ENCODE measurements around the gene CD53. TPM values are rescaled to one million over a fixed set of nuclear protein-coding genes. Genes with fewer than 3 reads are reported as not detected.

The CD53 gene
- total and polyA plus RNA-seq, 3 donors from 2014 or later = 2.0 to 22.4 (median 9.5) TPM

GRCh38 chr1:110912784-110913183 is 39.8 kb downstream of the CD53 start:
- TF ChIP-seq POLR2A (IDR thresholded peaks at IDR 0.05) = no peak
- no peak for TF ChIP-seq CTCF (IDR thresholded peaks at IDR 0.05)
- Histone ChIP-seq H3K4me1 (no peaks in the 10 kb centered on the region), H3K27me3 (no peaks in the 10 kb centered on the region), H3K36me3 (ENCODE audit: low read depth, missing control alignments) (no peaks in the 10 kb centered on the region), H3K9me3 (no peaks in the 10 kb centered on the region), H3K4me3 (no peak overlapping the region), H3K27ac (no peak overlapping the region)
- DNase-seq = no peak
- intact Hi-C loops (cut with DNase I; ENCODE audit: low total_unique reads) = no loop called here

- H3K4me1 ChIP-seq = no peaks in the 10 kb centered on the region
- WGBS, 2 donors = 80 to 82% methylated on average over 3 of the region's 3 CpGs
- no peak for TF ChIP-seq CTCF (IDR thresholded peaks at IDR 0.05)
- no peak for TF ChIP-seq POLR2A (IDR thresholded peaks at IDR 0.05)
- H3K27me3 ChIP-seq = no peaks in the 10 kb centered on the region
- no peaks in the 10 kb centered on the region for H3K9me3 ChIP-seq
- intact Hi-C loops (cut with DNase I; ENCODE audit: low total_unique reads) = no loop called here
- no peak for DNase-seq
- no peak overlapping the region for H3K4me3 ChIP-seq
- H3K27ac ChIP-seq = no peak overlapping the region
- H3K36me3 ChIP-seq (ENCODE audit: low read depth, missing control alignments) = no peaks in the 10 kb centered on the region
These were observed 41.7 kb downstream of the CD53 start for GRCh38 chr1:110914676-110915075.

- 39 to 46% methylated on average over 2 of the region's 2 CpGs for WGBS, 2 donors
- peak overlapping the region; percentile 1 to 37 for H3K27ac ChIP-seq
These were observed 42.9 kb downstream of the CD53 start for GRCh38 chr1:110915804-110916203.

GRCh38 chr1:110916274-110916668 is 43.3 kb downstream of the CD53 start:
- H3K4me3 ChIP-seq = no peak overlapping the region
- no peaks in the 10 kb centered on the region for H3K9me3 ChIP-seq
- H3K27ac ChIP-seq = no peak overlapping the region
- H3K27me3 ChIP-seq = no peaks in the 10 kb centered on the region
- intact Hi-C loops (cut with DNase I; ENCODE audit: low total_unique reads) = no loop called here
- WGBS, 2 donors = 77 to 79% methylated on average over 2 of the region's 2 CpGs
- no peaks in the 10 kb centered on the region for H3K36me3 ChIP-seq (ENCODE audit: low read depth, missing control alignments)
- no peaks in the 10 kb centered on the region for H3K4me1 ChIP-seq
- TF ChIP-seq CTCF (IDR thresholded peaks at IDR 0.05) = no peak
- TF ChIP-seq POLR2A (IDR thresholded peaks at IDR 0.05) = no peak
- no peak for DNase-seq

More at GRCh38 chr1:110915804-110916203, 42.9 kb downstream of the CD53 start:
- no peak for DNase-seq
- TF ChIP-seq CTCF (IDR thresholded peaks at IDR 0.05) = no peak
- no peak for TF ChIP-seq POLR2A (IDR thresholded peaks at IDR 0.05)
- H3K36me3 ChIP-seq (ENCODE audit: low read depth, missing control alignments) = no peaks in the 10 kb centered on the region
- no peaks in the 10 kb centered on the region for H3K4me1 ChIP-seq
- no peaks in the 10 kb centered on the region for H3K27me3 ChIP-seq
- intact Hi-C loops (cut with DNase I; ENCODE audit: low total_unique reads) = no loop called here
- no peaks in the 10 kb centered on the region for H3K9me3 ChIP-seq
- H3K4me3 ChIP-seq = no peak overlapping the region

GRCh38 chr1:110916669-110917306 is 43.8 kb downstream of the CD53 start:
- no peaks in the 10 kb centered on the region for H3K36me3 ChIP-seq (ENCODE audit: low read depth, missing control alignments)
- no peak for DNase-seq

More at GRCh38 chr1:110916669-110917306, 43.8 kb downstream of the CD53 start:
- intact Hi-C loops (cut with DNase I; ENCODE audit: low total_unique reads) = no loop called here
- no peak overlapping the region for H3K4me3 ChIP-seq
- no peak overlapping the region for H3K27ac ChIP-seq
- WGBS, 2 donors = 48 to 65% methylated on average over 2 of the region's 2 CpGs
- H3K27me3 ChIP-seq = no peaks in the 10 kb centered on the region
- no peaks in the 10 kb centered on the region for H3K9me3 ChIP-seq
- TF ChIP-seq POLR2A (IDR thresholded peaks at IDR 0.05) (no peak), CTCF (IDR thresholded peaks at IDR 0.05) (no peak)
- H3K4me1 ChIP-seq = no peaks in the 10 kb centered on the region

All from testis (tissue), 3 donors.